Progenitor cell of endocrine pancreas (in vitro differentiated cells): ENCODE measurements around the gene IL1RN. TPM values are rescaled to one million over a fixed set of nuclear protein-coding genes. Genes with fewer than 3 reads are reported as not detected.
A peak's percentile ranks its signal among the peaks of the same experiment; 100 is the strongest.

Experiments used
- DNase-seq: peaks from one replicate; pipeline ENCODE4 v3.0.0; 2021; ENCODE audit warnings: low spot score; ENCODE audit not compliant: unreplicated experiment
- H3K27ac Mint-ChIP-seq: 2 replicates; pipeline ENCODE4 v1.8.0; 2021; ENCODE audit warnings: mild to moderate bottlenecking, moderate library complexity, mixed read lengths
- H3K27me3 Mint-ChIP-seq: 2 replicates; pipeline ENCODE4 v1.8.0; 2021; ENCODE audit warnings: mixed read lengths
- H3K36me3 Mint-ChIP-seq: 2 replicates; pipeline ENCODE4 v1.8.0; 2022; ENCODE audit warnings: mixed read lengths; ENCODE audit not compliant: insufficient read depth
- H3K4me1 Mint-ChIP-seq: 2 replicates; pipeline ENCODE4 v1.8.0; 2021; ENCODE audit warnings: low read depth, mixed read lengths
- H3K4me3 Mint-ChIP-seq: 2 replicates; pipeline ENCODE4 v1.8.0; 2021; ENCODE audit warnings: low read depth, mild to moderate bottlenecking, moderate library complexity, mixed read lengths
- H3K9me3 Mint-ChIP-seq: 2 replicates; pipeline ENCODE4 v1.8.0; 2021; ENCODE audit warnings: low read depth, mixed read lengths
- total RNA-seq: library from RNA; stranded (reverse); gene quantifications from 2 replicates; pipeline ENCODE4 v1.2.1, GENCODE V29; 2021
- TF ChIP-seq, protein P1 (sequence below): fragments of 200-600 bp; sonication (generic); IDR thresholded peaks from one replicate; pipeline ENCODE4 v1.5.0; 2021; ENCODE audit warnings: antibody characterized with exemption, mild to moderate bottlenecking; ENCODE audit not compliant: unreplicated experiment

Gene IL1RN
- total RNA-seq, 1 donor from 2014 or later, result not detected

DNA sequence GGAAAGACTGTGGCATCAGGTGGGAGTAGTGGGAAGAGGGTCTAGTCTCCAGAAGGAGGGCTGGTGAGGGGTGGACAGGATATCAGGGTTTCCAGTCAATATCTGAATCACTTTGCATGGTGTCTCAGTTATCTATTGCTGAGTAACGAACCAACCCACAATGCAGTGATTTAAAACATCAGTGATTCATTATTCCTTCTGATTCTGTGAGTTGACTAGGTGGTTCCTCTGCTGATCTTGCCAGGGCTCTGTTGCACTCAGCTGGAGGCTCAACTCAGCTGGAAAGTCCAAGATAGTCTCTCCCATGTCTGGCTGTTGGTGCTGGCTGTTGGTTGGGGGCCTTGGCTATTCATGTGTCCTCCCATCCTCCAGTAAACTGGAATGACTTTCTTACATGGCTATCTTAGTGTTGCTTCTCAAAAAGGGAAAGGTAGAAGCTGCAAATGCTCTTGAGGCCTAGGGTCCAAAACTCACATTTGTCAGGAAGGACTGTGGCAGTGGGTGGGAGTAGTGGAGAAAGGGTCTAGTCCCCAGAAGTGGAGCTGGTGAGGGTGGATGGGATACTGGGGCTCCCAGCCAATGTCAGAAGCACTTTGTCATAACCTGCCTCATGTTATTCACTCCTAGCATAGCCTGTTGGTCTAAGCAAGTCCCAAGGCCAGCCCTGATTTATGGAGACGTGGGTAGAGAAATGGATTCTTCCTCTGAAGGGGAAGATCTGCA is 45.7 kb upstream of the IL1RN start:
- Mint-ChIP-seq H3K9me3 (no peaks in the 10 kb centered on the region), H3K4me1 (peaks cover 5% of the 10 kb centered on the region), H3K27ac (no peak overlapping the region), H3K4me3 (no peak overlapping the region), H3K27me3 (peaks cover 21% of the 10 kb centered on the region), H3K36me3 (no peaks in the 10 kb centered on the region)
- TF ChIP-seq, protein P1, sequence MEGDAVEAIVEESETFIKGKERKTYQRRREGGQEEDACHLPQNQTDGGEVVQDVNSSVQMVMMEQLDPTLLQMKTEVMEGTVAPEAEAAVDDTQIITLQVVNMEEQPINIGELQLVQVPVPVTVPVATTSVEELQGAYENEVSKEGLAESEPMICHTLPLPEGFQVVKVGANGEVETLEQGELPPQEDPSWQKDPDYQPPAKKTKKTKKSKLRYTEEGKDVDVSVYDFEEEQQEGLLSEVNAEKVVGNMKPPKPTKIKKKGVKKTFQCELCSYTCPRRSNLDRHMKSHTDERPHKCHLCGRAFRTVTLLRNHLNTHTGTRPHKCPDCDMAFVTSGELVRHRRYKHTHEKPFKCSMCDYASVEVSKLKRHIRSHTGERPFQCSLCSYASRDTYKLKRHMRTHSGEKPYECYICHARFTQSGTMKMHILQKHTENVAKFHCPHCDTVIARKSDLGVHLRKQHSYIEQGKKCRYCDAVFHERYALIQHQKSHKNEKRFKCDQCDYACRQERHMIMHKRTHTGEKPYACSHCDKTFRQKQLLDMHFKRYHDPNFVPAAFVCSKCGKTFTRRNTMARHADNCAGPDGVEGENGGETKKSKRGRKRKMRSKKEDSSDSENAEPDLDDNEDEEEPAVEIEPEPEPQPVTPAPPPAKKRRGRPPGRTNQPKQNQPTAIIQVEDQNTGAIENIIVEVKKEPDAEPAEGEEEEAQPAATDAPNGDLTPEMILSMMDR, result no peak
- no peak for DNase-seq

DNA sequence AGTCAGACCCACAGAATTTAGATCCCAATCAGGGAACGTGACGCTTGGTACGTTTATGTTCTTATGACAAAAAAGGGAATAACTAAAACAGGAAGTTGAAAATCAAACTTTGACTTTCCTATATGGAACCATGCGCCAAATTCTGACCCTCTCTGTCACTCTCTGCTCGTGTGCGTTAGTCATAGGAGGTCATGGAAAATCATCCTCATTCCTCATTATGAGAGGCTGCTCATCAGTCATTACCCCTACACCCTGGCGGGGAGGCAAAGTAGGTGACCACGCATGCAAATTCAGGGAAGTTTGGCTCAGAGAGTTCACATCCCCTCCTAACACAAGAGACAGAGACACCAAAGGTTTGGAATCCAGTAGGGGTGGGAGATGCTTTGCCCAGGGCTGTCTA is 44.1 kb upstream of the IL1RN start:
- Mint-ChIP-seq H3K27ac (no peak overlapping the region), H3K9me3 (no peaks in the 10 kb centered on the region), H3K27me3 (peaks cover 18% of the 10 kb centered on the region), H3K36me3 (no peaks in the 10 kb centered on the region), H3K4me3 (no peak overlapping the region), H3K4me1 (peaks cover 2% of the 10 kb centered on the region)
- no peak for DNase-seq
- TF ChIP-seq, protein P1, result no peak

DNA sequence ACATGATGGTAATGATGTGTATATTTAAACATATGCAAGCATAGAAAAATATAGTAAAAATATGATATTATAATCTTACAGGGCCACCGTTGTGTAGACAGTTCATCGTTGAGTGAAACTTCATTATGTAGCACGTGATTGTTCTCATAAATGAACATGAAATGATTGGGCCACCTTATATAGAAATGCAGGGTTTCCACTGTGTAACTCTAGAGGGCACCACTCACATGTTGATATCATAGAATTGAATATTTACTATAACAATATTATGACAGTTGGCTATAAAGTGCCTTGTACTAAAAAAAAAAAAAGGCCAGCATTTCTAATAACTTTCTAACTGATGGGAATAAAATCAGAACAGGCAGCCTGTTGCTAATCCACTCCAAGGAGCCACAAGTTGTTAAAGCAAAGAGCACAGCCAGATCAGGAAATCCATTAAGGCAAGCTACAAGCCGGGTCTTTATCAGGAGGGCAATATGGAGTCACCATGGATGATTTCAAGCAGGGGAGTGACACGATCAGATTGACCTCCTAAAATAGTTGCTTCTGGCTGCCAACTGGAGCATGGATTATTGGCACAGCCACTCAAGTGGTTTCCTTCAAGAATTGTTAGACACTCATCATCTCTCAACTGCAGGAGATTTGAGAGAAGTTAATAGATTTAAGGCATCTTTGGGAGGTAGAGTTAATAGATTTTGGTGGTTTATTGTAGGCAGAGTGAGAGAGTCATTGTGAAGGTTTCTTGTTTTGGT is 43.0 kb upstream of the IL1RN start:
- TF ChIP-seq, protein P1, result peak; percentile 36
- H3K4me3 Mint-ChIP-seq, result no peak overlapping the region
- no peaks in the 10 kb centered on the region for H3K4me1 Mint-ChIP-seq
- no peaks in the 10 kb centered on the region for H3K36me3 Mint-ChIP-seq
- H3K27me3 Mint-ChIP-seq, result peaks cover 18% of the 10 kb centered on the region
- no peaks in the 10 kb centered on the region for H3K9me3 Mint-ChIP-seq
- no peak overlapping the region for H3K27ac Mint-ChIP-seq
- no peak for DNase-seq

DNA sequence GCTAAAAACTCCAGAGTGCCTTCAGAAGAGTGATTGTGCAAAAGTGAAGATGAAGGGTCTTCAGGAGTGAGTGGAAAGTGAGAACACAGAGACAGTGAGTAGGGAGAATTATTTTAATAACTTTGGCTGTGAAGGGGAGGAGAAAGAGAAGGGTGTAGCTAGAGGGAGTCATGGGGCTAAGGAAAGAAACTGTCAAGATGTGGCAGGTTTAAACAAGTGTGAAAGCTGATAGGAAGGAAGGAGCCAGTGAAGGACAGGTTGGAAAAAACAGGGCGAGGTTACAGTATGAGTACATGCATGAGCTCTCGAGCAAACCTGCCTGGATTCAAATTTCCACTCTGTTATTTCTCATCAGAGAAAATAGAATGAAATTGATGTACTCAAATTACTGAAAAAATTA is 41.9 kb upstream of the IL1RN start:
- Mint-ChIP-seq H3K4me1 (no peaks in the 10 kb centered on the region), H3K36me3 (no peaks in the 10 kb centered on the region), H3K27me3 (peaks cover 18% of the 10 kb centered on the region), H3K27ac (no peak overlapping the region), H3K9me3 (no peaks in the 10 kb centered on the region), H3K4me3 (no peak overlapping the region)
- TF ChIP-seq, protein P1, result no peak
- DNase-seq, result no peak

DNA sequence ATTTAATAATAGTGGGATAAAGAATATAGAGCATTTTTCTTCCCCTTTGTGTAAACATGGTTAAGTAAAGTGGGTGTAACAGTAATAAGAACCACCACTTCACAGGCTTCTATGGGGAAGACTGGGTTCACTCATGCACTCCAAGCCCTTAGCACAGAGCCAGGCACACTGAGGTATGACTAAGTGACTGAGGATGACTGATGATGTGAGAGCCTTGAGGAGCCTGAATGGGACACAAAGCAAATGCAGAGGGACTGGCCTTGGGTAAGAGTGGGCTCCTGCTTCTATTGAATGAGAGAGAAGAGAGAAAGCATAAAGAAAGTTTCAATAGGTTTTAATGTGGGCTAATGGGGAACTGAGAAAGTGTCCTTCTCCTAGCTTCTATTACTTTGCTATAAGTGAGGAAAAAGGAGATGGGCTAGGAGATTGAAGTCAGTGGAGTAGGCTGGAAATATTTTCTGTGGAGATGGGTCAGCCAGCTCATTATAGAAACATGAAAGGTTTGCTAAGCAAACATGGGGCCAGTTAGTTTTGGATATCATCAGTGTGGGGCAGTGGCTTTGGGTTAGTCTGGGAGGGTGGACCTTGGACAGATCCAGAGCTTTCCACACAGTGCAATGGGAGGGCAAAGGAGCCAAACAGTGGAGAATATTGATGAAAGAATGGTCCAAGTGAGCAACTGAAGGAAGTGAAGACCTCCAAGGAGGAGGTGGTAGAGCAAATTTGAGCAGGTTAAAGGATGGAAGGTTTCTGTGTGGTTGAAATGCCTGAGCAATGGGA is 39.0 kb upstream of the IL1RN start:
- H3K27ac Mint-ChIP-seq, result no peak overlapping the region
- H3K36me3 Mint-ChIP-seq, result no peaks in the 10 kb centered on the region
- TF ChIP-seq, protein P1, result no peak
- no peak overlapping the region for H3K4me3 Mint-ChIP-seq
- H3K9me3 Mint-ChIP-seq, result no peaks in the 10 kb centered on the region
- peaks cover 9% of the 10 kb centered on the region for H3K27me3 Mint-ChIP-seq
- no peak for DNase-seq
- H3K4me1 Mint-ChIP-seq, result no peaks in the 10 kb centered on the region
